H1 (cell line): ENCODE results near the gene PPOX. TPM values are rescaled to one million over a fixed set of nuclear protein-coding genes. Genes with fewer than 3 reads are reported as not detected.

Source experiments
- EZH2 ChIP-seq: fragments of 200-600 bp; sonication (generic); IDR thresholded peaks from 2 replicates; pipeline ENCODE4 v1.7.1; 2012; ENCODE audit warnings: low read depth, mild to moderate bottlenecking, moderate library complexity, low read length, inconsistent platforms; ENCODE audit not compliant: severe bottlenecking
- NRF1 ChIP-seq: IDR thresholded peaks from 2 replicates; pipeline ENCODE4 v1.6.1; 2011; ENCODE audit warnings: mild to moderate bottlenecking, low read depth, low read length, improper control_type of control experiment
- POU5F1 ChIP-seq: IDR thresholded peaks from 2 replicates; pipeline ENCODE4 v1.6.1; 2011; ENCODE audit warnings: low read depth, mild to moderate bottlenecking, low read length, moderate library complexity
- SP2 ChIP-seq: IDR thresholded peaks from 2 replicates; pipeline ENCODE4 v1.6.1; 2012; ENCODE audit warnings: mild to moderate bottlenecking, low read length, inconsistent platforms
- polyA plus RNA-seq, 7 experiments: library from polyadenylated mRNA; depleted of rRNA in 3 of 7; stranded (reverse) in 5 of 7; unstranded in 2 of 7; fragments of >200 nt in 5 of 7; fragments of 200-250 nt in 2 of 7; gene quantifications; 1 replicate in 5 of 7; 2 replicates in 1 of 7; 4 replicates in 1 of 7; pipeline versions ENCODE4 v1.2.1 to v1.2.3, GENCODE V29; 2011 to 2013; ENCODE audit warnings: missing spikeins in 2 of 7, mixed read lengths in 2 of 7
- total RNA-seq: library from RNA; stranded (reverse); fragmentation: NEBNext Ultra II Directional; extraction: Animal tissue kit (Norgen Biotek cat#: 25700); gene quantifications from 2 replicates; pipeline ENCODE4 v1.2.1, GENCODE V29; 2021

Gene PPOX
- total and polyA plus RNA-seq, 2 of the 8 experiments (the other 6 are each of a cell fraction or from before 2014, with no cell fraction given): 39.4 to 40.4 TPM

GRCh38 chr1:161138431-161138830 lies 27.8 kb upstream of the PPOX start (continued):
- TF ChIP-seq EZH2: no peak
- TF ChIP-seq POU5F1: no peak
- TF ChIP-seq NRF1: no peak
- TF ChIP-seq SP2: no peak
- TF ChIP-seq, all 59 proteins: peak for 0
